GM15510 (cell line): Measurements from ENCODE around the gene GADD45GIP1.

ENCODE experiments used
- POLR2A ChIP-seq: IDR thresholded peaks from 3 replicates; pipeline ENCODE4 v1.6.1; 2011; ENCODE audit warnings: borderline replicate concordance; ENCODE audit not compliant: insufficient read length; ENCODE audit errors: extremely low read depth

The GADD45GIP1 gene

DNA sequence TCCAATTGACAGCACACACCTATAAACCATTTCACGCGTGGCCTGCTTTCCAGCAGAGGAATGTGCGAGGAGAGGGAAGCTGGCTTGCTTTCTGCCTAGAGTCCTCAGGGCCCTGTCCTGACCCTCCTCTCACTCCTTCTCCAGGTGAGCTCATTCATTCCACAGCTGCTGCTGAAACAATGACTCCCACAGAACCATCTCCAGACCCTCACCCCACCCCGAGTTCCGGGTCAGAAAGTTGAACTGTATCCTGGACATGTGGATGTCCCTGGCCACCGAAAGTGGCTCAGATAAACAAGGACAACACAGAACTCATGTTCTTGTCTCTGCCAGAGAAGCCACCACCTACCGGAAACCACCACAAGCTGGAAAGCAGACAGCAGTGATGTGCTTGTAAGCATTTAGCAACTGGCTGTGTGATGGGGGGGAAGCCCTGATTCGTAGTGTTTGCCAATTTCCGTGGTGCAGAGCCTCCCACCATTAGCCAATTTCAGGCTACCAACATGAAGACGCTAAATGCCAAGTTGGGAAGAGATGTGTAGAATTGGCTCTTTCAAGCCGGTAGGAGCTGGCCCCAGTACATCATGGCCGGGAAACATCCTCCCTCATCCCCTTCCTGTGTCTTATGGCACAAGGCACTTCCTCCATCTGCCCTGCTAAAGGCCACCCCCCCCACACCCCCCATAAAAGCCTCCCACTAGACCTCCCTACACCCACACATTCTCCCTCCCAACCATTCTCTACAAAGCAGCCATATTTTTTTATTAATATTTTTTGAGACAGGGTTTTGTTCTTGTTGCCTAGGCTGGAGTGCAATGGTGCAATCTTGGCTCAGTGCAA lies 43.0 kb downstream of the GADD45GIP1 start:
- no peak for TF ChIP-seq POLR2A

DNA sequence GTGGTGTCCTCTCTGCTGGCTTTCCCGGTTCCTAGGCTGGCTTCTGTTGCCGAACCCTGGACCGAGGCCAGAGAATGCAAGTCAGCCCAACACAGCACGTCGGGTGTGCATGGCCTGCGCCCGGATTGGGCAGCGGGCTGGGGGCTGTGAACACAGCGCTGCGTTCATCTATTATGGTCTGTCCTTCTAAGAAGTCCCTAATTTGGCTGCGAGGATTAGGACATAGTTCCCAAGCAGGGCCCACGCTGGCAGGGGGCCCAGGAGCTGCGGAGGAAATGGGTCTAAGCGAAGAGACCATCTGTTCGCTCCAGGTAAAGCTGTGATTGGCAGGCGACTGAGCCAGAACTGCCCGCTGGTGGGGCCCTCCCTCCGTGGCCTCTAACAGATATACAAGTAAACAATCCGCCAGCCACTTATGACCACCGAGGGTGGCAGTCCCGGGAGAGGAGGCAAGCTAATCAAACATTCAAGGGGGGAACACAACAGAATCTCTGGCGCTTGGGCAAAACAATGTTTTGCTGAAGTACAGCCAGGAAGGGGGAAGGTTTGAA lies 43.9 kb downstream of the GADD45GIP1 start:
- TF ChIP-seq POLR2A: no peak

DNA sequence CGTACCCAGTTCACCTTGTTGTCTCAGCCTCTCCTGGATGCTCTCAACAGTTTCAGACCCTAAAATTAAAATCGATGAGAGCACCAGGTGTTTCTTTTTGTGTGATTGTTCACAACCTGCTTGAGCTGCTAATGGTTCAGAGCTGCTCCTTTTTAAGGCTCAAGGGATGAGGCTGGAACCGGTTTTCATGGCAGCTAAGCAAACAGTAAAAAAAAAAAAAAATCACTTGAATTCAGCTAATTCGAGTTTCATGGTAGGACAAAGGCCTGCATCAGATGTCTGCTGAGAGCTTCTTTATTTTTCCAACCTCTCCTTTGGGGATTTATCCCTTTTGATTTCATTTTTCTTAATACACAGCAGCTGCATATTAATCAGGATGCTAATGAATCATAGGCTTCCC lies 44.5 kb downstream of the GADD45GIP1 start:
- no peak for TF ChIP-seq POLR2A

- TF ChIP-seq POLR2A: no peak
Measured at GRCh38 chr19:12907166-12907565, 49.9 kb downstream of the GADD45GIP1 start.
